ENCODE results near the gene ERMARD. TPM values are rescaled to one million over a fixed set of nuclear protein-coding genes. Genes with fewer than 3 reads are reported as not detected.

ERMARD gene
- total RNA-seq, 4 donors from 2014 or later = 12.0 to 30.5 (median 25.2) TPM

DNA sequence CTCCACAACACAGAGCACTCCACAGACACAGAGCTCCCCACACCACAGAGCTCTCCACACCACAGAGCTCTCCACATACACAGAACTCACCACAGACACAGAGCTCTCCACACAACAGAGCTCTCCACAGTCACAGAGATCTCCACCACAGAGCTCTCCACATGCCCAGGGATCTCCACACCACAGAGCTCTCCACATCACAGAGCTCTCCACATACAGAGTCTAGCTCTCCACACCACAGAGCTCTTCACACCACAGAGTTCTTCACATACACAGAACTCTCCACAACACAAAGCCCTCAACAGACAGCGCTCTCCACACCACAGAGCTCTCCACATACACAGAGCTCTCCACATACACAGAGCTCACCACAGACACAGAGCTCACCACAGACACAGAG is 55.3 kb downstream of the ERMARD start:
- 73 to 92% methylated on average over 1 of the region's 1 CpG for WGBS, 2 donors
- intact Hi-C loops (cut with DNase I; ENCODE audit: low total_unique reads) = no loop called here
- TF ChIP-seq, protein P1, sequence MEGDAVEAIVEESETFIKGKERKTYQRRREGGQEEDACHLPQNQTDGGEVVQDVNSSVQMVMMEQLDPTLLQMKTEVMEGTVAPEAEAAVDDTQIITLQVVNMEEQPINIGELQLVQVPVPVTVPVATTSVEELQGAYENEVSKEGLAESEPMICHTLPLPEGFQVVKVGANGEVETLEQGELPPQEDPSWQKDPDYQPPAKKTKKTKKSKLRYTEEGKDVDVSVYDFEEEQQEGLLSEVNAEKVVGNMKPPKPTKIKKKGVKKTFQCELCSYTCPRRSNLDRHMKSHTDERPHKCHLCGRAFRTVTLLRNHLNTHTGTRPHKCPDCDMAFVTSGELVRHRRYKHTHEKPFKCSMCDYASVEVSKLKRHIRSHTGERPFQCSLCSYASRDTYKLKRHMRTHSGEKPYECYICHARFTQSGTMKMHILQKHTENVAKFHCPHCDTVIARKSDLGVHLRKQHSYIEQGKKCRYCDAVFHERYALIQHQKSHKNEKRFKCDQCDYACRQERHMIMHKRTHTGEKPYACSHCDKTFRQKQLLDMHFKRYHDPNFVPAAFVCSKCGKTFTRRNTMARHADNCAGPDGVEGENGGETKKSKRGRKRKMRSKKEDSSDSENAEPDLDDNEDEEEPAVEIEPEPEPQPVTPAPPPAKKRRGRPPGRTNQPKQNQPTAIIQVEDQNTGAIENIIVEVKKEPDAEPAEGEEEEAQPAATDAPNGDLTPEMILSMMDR (IDR thresholded peaks at IDR 0.05) = no peak
- TF ChIP-seq POLR2A (IDR thresholded peaks at IDR 0.05) = no peak
- no peak for DNase-seq (ENCODE audit: low spot score in 2 of 2)
- H3K4me3 ChIP-seq (ENCODE audit: low read depth, poor library complexity, severe bottlenecking) = no peak overlapping the region

DNA sequence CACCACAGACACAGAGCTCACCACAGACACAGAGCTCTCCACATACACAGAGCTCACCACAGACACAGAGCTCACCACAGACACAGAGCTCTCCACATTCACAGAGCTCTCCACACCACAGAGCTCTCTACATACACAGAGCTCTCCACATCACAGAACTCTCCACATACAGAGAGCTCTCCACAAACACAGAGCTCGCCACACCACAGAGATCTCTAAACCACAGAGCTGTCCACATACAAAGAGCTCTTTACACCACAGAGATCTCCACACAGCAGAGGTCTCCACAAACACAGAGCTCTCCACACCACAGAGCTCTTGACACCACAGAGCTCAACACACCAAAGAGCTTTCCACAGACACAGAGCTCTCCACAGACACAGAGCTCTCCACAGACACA is 55.8 kb downstream of the ERMARD start:
- DNase-seq (ENCODE audit: low spot score in 2 of 2) = no peak
- 57 to 79% methylated on average over 1 of the region's 1 CpG for WGBS, 2 donors
- intact Hi-C loops (cut with DNase I; ENCODE audit: low total_unique reads) = no loop called here
- TF ChIP-seq, protein P1 (IDR thresholded peaks at IDR 0.05) = no peak
- no peak for TF ChIP-seq POLR2A (IDR thresholded peaks at IDR 0.05)
- no peak overlapping the region for H3K4me3 ChIP-seq (ENCODE audit: low read depth, poor library complexity, severe bottlenecking)

DNA sequence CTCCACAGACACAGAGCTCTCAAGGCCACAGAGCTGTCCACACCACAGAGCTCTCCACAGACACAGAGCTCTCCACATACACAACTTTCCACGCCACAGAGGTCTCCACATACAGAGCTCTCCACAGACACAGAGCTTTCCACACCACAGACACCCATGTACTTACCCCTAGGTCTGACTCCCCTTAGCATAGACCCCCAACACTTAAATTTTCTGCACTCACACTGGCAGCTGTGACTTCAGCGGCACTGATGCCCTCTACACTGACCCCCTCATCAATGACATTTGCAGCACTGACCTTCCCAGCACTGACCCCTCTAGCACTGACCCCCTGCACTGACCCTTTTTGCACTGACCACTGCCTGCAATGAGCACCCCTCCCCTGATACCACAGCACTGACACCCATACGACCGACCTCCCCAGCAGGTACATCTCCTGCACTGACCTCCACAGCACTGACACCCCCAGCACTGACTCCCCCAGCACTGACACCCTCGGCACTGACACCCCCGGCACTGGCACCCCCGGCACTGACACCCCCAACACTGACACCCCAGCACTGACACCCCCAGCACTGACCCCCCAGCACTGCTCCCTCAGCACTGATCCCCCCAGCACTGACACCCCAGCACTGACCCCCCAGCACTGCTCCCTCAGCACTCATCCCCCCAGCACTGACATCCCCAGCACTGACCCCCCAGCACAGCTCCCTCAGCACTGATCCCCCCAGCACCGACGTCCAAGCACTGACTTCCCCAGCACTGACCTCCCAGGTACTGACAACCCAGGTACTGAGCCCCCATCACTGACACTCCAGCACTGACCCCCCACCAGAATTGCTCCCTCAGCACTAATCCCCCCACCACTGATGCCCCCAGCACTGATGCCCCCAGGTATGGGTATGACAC is 56.5 kb downstream of the ERMARD start:
- TF ChIP-seq, protein P1 (IDR thresholded peaks at IDR 0.05) = no peak
- no peak for TF ChIP-seq POLR2A (IDR thresholded peaks at IDR 0.05)
- WGBS, 2 donors = 59 to 83% methylated on average over 9 of the region's 9 CpGs
- peak; percentile 8 to 77 for DNase-seq (ENCODE audit: low spot score in 2 of 2)
- no peak overlapping the region for H3K4me3 ChIP-seq (ENCODE audit: low read depth, poor library complexity, severe bottlenecking)
- intact Hi-C loops (cut with DNase I; ENCODE audit: low total_unique reads) = no loop called here

DNA sequence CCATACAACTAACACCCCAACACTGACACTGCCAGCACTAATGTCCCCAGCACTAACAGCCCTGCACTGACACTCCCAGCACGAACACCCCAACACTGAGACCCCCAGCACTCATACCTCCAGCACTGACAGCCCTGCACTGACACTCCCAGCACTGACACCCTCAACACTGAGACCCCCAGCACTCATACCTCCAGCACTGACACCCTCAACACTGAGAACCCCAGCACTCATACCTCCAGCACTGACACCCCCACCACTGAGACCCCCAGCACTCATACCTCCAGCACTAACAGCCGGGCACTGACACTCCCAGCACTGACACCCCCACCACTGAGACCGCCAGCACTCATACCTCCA is 57.2 kb downstream of the ERMARD start:
- 61 to 90% methylated on average over 2 to 3 of the region's 3 CpGs for WGBS, 2 donors
- TF ChIP-seq, protein P1 (IDR thresholded peaks at IDR 0.05) = no peak
- no peak for TF ChIP-seq POLR2A (IDR thresholded peaks at IDR 0.05)
- intact Hi-C loops (cut with DNase I; ENCODE audit: low total_unique reads) = no loop called here
- peak in 1 of 2 donors; percentile 40 for DNase-seq (ENCODE audit: low spot score in 2 of 2)
- H3K4me3 ChIP-seq (ENCODE audit: low read depth, poor library complexity, severe bottlenecking) = no peak overlapping the region

DNA sequence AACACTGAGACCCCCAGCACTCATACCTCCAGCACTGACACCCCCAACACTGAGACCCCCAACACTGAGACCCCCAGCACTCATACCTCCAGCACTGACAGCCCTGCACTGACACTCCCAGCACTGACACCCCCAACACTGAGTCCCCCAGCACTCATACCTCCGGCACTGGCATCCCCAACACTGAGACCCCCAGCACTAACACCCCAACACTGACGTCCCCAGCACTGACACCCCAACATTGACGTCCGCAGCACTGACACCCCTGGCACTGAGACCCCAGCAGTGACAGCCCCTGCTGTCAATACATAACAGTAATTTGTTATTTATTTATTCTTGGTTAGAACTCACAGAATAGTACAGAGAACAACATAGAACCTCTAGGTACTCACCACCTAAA is 58.0 kb downstream of the ERMARD start:
- H3K4me3 ChIP-seq (ENCODE audit: low read depth, poor library complexity, severe bottlenecking) = no peak overlapping the region
- intact Hi-C loops (cut with DNase I; ENCODE audit: low total_unique reads) = no loop called here
- WGBS, 2 donors = 91 to 94% methylated on average over 4 of the region's 4 CpGs
- peak; percentile 3 to 58 for DNase-seq (ENCODE audit: low spot score in 2 of 2)
- TF ChIP-seq POLR2A (IDR thresholded peaks at IDR 0.05) = no peak
- TF ChIP-seq, protein P1 (IDR thresholded peaks at IDR 0.05) = no peak

Data from lower leg skin (tissue), 4 donors.